Epithelial cell of esophagus (primary cell): ENCODE data around the gene IL13.

Experiments used
- DNase-seq: peaks from one replicate; pipeline ENCODE4 v3.0.0; 2010; ENCODE audit warnings: low read depth
- H3K4me3 ChIP-seq: 2 replicates; pipeline ENCODE4 v1.5.1; 2011; ENCODE audit warnings: mild to moderate bottlenecking, low read length, control low read depth
- TF ChIP-seq, protein P1 (sequence below): IDR thresholded peaks from 2 replicates; pipeline ENCODE4 v1.5.1; 2011; ENCODE audit warnings: low read depth, mild to moderate bottlenecking, low read length, control low read depth, inconsistent platforms; ENCODE audit not compliant: insufficient read depth; ENCODE audit errors: missing control alignments

The IL13 gene

GRCh38 chr5:132692632-132692967 is 34.6 kb downstream of the IL13 start:
- DNase-seq = no peak
- H3K4me3 ChIP-seq = no peak overlapping the region
- TF ChIP-seq, protein P1, sequence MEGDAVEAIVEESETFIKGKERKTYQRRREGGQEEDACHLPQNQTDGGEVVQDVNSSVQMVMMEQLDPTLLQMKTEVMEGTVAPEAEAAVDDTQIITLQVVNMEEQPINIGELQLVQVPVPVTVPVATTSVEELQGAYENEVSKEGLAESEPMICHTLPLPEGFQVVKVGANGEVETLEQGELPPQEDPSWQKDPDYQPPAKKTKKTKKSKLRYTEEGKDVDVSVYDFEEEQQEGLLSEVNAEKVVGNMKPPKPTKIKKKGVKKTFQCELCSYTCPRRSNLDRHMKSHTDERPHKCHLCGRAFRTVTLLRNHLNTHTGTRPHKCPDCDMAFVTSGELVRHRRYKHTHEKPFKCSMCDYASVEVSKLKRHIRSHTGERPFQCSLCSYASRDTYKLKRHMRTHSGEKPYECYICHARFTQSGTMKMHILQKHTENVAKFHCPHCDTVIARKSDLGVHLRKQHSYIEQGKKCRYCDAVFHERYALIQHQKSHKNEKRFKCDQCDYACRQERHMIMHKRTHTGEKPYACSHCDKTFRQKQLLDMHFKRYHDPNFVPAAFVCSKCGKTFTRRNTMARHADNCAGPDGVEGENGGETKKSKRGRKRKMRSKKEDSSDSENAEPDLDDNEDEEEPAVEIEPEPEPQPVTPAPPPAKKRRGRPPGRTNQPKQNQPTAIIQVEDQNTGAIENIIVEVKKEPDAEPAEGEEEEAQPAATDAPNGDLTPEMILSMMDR = no peak

DNA sequence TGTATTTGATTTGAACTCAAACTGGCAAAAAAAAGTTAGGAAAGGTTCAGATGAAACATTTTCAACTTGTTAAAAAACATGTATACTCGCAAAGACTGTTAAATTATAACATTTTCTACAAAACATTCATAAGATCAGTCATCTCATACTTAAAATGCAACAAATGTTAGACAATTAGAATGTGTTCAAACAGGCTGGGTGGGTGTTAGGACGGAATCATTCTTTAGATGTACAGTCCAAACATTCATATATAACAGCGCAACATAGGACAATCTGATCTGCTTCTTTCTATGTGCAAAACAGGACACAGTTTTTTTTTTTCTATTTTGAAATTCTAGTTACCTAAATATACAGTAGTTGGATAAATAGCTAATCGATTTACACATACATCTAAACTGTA is 38.0 kb downstream of the IL13 start:
- TF ChIP-seq, protein P1 = no peak
- H3K4me3 ChIP-seq = no peak overlapping the region
- DNase-seq = no peak

GRCh38 chr5:132704875-132705274 is 46.9 kb downstream of the IL13 start:
- H3K4me3 ChIP-seq = no peak overlapping the region
- DNase-seq = peak; percentile 45
- TF ChIP-seq, protein P1 = no peak

- DNase-seq = no peak
- TF ChIP-seq, protein P1 = no peak
- no peak overlapping the region for H3K4me3 ChIP-seq
Observed at GRCh38 chr5:132708645-132709044, 50.7 kb downstream of the IL13 start.
